Panc1 (cell line): ENCODE results near the gene HLTF. TPM values are rescaled to one million over a fixed set of nuclear protein-coding genes. Genes with fewer than 3 reads are reported as not detected.

Experiments used
- ATAC-seq: fragments of 200-7000 bp; cut with Tn5 transposase; 2 replicates; pipeline ENCODE4 v1.9.1; 2020; ENCODE audit warnings: mild to moderate bottlenecking, moderate library complexity
- BruUV-seq: library from RNA; stranded (reverse); fragments of 400-500 nt; replicated peaks from 2 replicates; lab custom pipeline; 2021; lab: Mats Ljungman, UMichigan
- CTCF ChIA-PET: fragments of 300-600 bp; sonication (Branson Sonifier 250); formaldehyde crosslinking; loops from one replicate; lab custom pipeline; 2022; ENCODE audit warnings: antibody characterized with exemption; lab: Charles Lee
- POLR2A ChIA-PET: fragments of 300-600 bp; sonication (Branson Sonifier 250); formaldehyde crosslinking; loops from one replicate; lab custom pipeline; 2022; ENCODE audit warnings: antibody characterized with exemption; lab: Charles Lee
- DNase-seq: peaks from one replicate; pipeline ENCODE4 v3.0.0-alpha.2; 2010; ENCODE audit warnings: low read depth, low spot score
- H3K27ac ChIP-seq: 2 replicates; pipeline ENCODE4 v1.5.1; 2011; ENCODE audit warnings: mild to moderate bottlenecking, low read length, inconsistent platforms
- H3K27me3 ChIP-seq: fragments of 200-500 bp; sonication (Bioruptor generic); 2 replicates; pipeline ENCODE4 v1.6.0; 2014; ENCODE audit warnings: low read length, inconsistent platforms; ENCODE audit not compliant: control insufficient read depth, insufficient read depth
- H3K36me3 ChIP-seq: fragments of 200-500 bp; sonication (Bioruptor generic); 2 replicates; pipeline ENCODE4 v1.5.1; 2014; ENCODE audit warnings: inconsistent platforms, mild to moderate bottlenecking, low read length, moderate library complexity; ENCODE audit not compliant: control insufficient read depth, insufficient read depth
- H3K4me1 ChIP-seq: 2 replicates; pipeline ENCODE4 v1.5.1; 2011; ENCODE audit warnings: inconsistent platforms, mild to moderate bottlenecking, low read length, moderate library complexity; ENCODE audit not compliant: control insufficient read depth, insufficient read depth
- H3K4me3 ChIP-seq, 2 experiments: 2 replicates each; pipeline ENCODE4 v1.5.1; 2011 to 2012; ENCODE audit warnings: low read depth in 2 of 2, low read length in 2 of 2, mild to moderate bottlenecking in 2 of 2, inconsistent platforms in 1 of 2, moderate library complexity in 1 of 2
- H3K9me3 ChIP-seq: fragments of 200-500 bp; sonication (Bioruptor generic); 2 replicates; pipeline ENCODE4 v1.5.1; 2014; ENCODE audit warnings: low read depth, mild to moderate bottlenecking, inconsistent platforms, low read length, moderate library complexity; ENCODE audit not compliant: control insufficient read depth, insufficient read depth
- POLR2AphosphoS5 ChIP-seq: IDR thresholded peaks from 2 replicates; pipeline ENCODE4 v1.6.1; 2012; ENCODE audit warnings: mild to moderate bottlenecking, low read depth, low read length, moderate library complexity
- SIN3A ChIP-seq: IDR thresholded peaks from 2 replicates; pipeline ENCODE4 v1.6.1; 2012; ENCODE audit warnings: low read depth, mild to moderate bottlenecking, low read length, moderate library complexity, borderline replicate concordance; ENCODE audit not compliant: insufficient read depth
- TCF7L2 ChIP-seq: IDR thresholded peaks from 2 replicates; pipeline ENCODE4 v1.6.1; 2011; ENCODE audit warnings: mild to moderate bottlenecking, low read depth, low read length, inconsistent platforms
- in situ Hi-C: cut with HindIII; loops from 2 replicates; pipeline ENCODE4 v1.10.0; 2016; ENCODE audit warnings: low sequenced_read_pairs, low pct_unique_long_range_greater_than_20kb
- intact Hi-C: fragments of 100-400 bp; cut with micrococcal nuclease; formaldehyde crosslinking; loops from one replicate; pipeline ENCODE4 v1.10.0; 2022; ENCODE audit not compliant: unreplicated experiment
- total RNA-seq: library from RNA; stranded (reverse); gene quantifications from one replicate; pipeline ENCODE4 v1.2.1, GENCODE V29; 2021; ENCODE audit not compliant: unreplicated experiment
- TF ChIP-seq, protein P1 (sequence below), 2 experiments: IDR thresholded peaks; 2 replicates each; pipeline ENCODE4 v1.6.1; 2011 to 2012; ENCODE audit warnings: low read depth in 2 of 2, control low read depth in 1 of 2, low read length in 1 of 2, mild to moderate bottlenecking in 1 of 2, moderate library complexity in 1 of 2; ENCODE audit not compliant: insufficient read depth in 1 of 2
- TF ChIP-seq, protein P2 (sequence below): fragments of 450-650 bp; IDR thresholded peaks from 2 replicates; pipeline ENCODE4 v1.5.1; 2017; ENCODE audit warnings: mild to moderate bottlenecking

The HLTF gene
- total RNA-seq, 1 experiment from 2014 or later = 106 TPM

DNA sequence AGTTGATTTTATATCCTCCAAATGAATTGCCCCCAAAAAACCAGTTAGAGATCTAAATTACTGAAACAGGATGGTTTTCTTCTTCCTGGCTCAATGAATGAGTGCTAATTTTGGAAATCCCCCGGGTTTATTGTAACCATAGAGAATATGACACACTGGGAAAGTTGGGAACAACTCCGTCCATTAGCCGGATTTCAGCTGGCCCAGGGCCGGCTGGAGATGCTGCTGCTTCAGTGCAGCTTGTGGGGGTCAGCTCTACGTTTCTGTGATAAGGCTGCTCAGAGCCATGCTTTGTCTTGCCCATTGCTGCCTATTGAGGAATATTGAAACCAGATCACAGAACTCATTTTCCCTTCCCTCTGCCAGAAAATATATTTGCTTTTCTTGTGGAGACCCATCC is 74.7 kb downstream of the HLTF start:
- BruUV-seq = no TSS peak
- H3K9me3 ChIP-seq = no peaks in the 10 kb centered on the region
- H3K4me3 ChIP-seq = no peak overlapping the region
- intact Hi-C loops = no loop called here
- DNase-seq = no peak
- in situ Hi-C loops = no loop called here
- ChIA-PET CTCF (no interaction called here), POLR2A (no interaction called here)
- H3K27ac ChIP-seq = no peak overlapping the region
- no peak for ATAC-seq
- no peaks in the 10 kb centered on the region for H3K27me3 ChIP-seq
- H3K36me3 ChIP-seq = peaks cover 12% of the 10 kb centered on the region
- no peaks in the 10 kb centered on the region for H3K4me1 ChIP-seq
- TF ChIP-seq, protein P1, sequence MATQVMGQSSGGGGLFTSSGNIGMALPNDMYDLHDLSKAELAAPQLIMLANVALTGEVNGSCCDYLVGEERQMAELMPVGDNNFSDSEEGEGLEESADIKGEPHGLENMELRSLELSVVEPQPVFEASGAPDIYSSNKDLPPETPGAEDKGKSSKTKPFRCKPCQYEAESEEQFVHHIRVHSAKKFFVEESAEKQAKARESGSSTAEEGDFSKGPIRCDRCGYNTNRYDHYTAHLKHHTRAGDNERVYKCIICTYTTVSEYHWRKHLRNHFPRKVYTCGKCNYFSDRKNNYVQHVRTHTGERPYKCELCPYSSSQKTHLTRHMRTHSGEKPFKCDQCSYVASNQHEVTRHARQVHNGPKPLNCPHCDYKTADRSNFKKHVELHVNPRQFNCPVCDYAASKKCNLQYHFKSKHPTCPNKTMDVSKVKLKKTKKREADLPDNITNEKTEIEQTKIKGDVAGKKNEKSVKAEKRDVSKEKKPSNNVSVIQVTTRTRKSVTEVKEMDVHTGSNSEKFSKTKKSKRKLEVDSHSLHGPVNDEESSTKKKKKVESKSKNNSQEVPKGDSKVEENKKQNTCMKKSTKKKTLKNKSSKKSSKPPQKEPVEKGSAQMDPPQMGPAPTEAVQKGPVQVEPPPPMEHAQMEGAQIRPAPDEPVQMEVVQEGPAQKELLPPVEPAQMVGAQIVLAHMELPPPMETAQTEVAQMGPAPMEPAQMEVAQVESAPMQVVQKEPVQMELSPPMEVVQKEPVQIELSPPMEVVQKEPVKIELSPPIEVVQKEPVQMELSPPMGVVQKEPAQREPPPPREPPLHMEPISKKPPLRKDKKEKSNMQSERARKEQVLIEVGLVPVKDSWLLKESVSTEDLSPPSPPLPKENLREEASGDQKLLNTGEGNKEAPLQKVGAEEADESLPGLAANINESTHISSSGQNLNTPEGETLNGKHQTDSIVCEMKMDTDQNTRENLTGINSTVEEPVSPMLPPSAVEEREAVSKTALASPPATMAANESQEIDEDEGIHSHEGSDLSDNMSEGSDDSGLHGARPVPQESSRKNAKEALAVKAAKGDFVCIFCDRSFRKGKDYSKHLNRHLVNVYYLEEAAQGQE (IDR thresholded peaks at IDR 0.05; ENCODE audit: insufficient read depth in 1 of 2, low read depth in 2 of 2, low read length in 1 of 2) = no peak
- TF ChIP-seq TCF7L2 = no peak
- no peak for TF ChIP-seq SIN3A
- no peak for TF ChIP-seq POLR2AphosphoS5
- TF ChIP-seq, protein P2, sequence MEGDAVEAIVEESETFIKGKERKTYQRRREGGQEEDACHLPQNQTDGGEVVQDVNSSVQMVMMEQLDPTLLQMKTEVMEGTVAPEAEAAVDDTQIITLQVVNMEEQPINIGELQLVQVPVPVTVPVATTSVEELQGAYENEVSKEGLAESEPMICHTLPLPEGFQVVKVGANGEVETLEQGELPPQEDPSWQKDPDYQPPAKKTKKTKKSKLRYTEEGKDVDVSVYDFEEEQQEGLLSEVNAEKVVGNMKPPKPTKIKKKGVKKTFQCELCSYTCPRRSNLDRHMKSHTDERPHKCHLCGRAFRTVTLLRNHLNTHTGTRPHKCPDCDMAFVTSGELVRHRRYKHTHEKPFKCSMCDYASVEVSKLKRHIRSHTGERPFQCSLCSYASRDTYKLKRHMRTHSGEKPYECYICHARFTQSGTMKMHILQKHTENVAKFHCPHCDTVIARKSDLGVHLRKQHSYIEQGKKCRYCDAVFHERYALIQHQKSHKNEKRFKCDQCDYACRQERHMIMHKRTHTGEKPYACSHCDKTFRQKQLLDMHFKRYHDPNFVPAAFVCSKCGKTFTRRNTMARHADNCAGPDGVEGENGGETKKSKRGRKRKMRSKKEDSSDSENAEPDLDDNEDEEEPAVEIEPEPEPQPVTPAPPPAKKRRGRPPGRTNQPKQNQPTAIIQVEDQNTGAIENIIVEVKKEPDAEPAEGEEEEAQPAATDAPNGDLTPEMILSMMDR = no peak

DNA sequence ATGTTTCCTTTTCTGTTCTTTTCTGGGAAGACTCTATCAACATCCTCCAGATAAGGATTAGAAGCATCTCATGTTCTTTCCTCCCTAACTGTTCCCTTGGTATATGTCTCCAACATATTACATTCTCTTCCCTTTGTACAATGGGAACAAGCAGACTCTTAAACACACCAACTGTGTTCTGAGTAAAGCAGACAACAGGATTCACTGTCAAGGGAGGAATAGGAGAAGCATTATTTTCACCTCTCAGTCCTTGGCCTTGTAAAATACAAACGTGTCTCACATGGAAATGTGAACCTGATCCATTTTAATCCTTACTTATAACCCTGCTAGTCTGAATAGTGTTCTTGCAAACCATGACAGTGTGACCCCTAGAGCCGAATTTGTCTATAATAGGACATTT is 75.4 kb downstream of the HLTF start:
- no peak for ATAC-seq
- H3K27ac ChIP-seq = no peak overlapping the region
- ChIA-PET CTCF (no interaction called here), POLR2A (no interaction called here)
- no peak overlapping the region for H3K4me3 ChIP-seq
- no peaks in the 10 kb centered on the region for H3K4me1 ChIP-seq
- TF ChIP-seq POLR2AphosphoS5 (no peak), SIN3A (no peak), TCF7L2 (no peak)
- TF ChIP-seq, protein P2 = no peak
- TF ChIP-seq, protein P1 (IDR thresholded peaks at IDR 0.05; ENCODE audit: insufficient read depth in 1 of 2, low read depth in 2 of 2, low read length in 1 of 2) = no peak
- no peak for DNase-seq
- BruUV-seq = no TSS peak
- peaks cover 12% of the 10 kb centered on the region for H3K36me3 ChIP-seq
- intact Hi-C loops (no loop called here), in situ Hi-C loops (no loop called here)
- H3K27me3 ChIP-seq = no peaks in the 10 kb centered on the region
- no peaks in the 10 kb centered on the region for H3K9me3 ChIP-seq
